Measurements from ENCODE around the gene PPBP.

Gene PPBP

GRCh38 chr4:73947239-73947985 is 40.6 kb downstream of the PPBP start:
- DNase-seq = no peak

GRCh38 chr4:73945674-73946449 is 42.1 kb downstream of the PPBP start:
- no peak for DNase-seq

- no peak for DNase-seq
These were observed 42.9 kb downstream of the PPBP start for GRCh38 chr4:73945140-73945539.

GRCh38 chr4:73944061-73944875 is 43.7 kb downstream of the PPBP start:
- DNase-seq = no peak

- no peak for DNase-seq
These were observed 44.4 kb downstream of the PPBP start for GRCh38 chr4:73943555-73943954.

GRCh38 chr4:73936969-73937368 is 51.0 kb downstream of the PPBP start:
- DNase-seq = no peak

Measured in NCI-H446 (cell line).